Upper lobe of left lung (tissue), 6 donors: Measurements from ENCODE around the gene INPP4B. TPM values are rescaled to one million over a fixed set of nuclear protein-coding genes. Genes with fewer than 3 reads are reported as not detected.

Source experiments
- ATAC-seq, 2 donors: fragments of 200-7000 bp; cut with Tn5 transposase; one replicate each; pipeline ENCODE4 v1.9.1; 2022; ENCODE audit warnings: mild to moderate bottlenecking in 2 of 2, moderate library complexity in 2 of 2; ENCODE audit not compliant: low FRiP score in 2 of 2
- DNase-seq, 2 donors: peaks; one replicate each; pipeline ENCODE4 v3.0.0-alpha.2; 2019 to 2020
- H3K27ac ChIP-seq, 4 donors: fragments of 200-600 bp; sonication (generic); one replicate each; pipeline ENCODE4 v1.5.1; 2016 to 2019
- H3K27me3 ChIP-seq, 4 donors: fragments of 200-600 bp; sonication (generic); one replicate each; pipeline ENCODE4 v1.5.1; 2017 to 2019
- H3K36me3 ChIP-seq, 4 donors: fragments of 200-600 bp; sonication (generic); one replicate each; pipeline ENCODE4 v1.5.1; 2016 to 2019
- H3K4me1 ChIP-seq, 4 donors: fragments of 200-600 bp; sonication (generic); one replicate each; pipeline ENCODE4 v1.5.1; 2018 to 2019
- H3K4me3 ChIP-seq, 4 donors: fragments of 200-600 bp; sonication (generic); one replicate each; pipeline ENCODE4 v1.5.1; 2017 to 2019; ENCODE audit warnings: mild to moderate bottlenecking in 2 of 4, moderate library complexity in 1 of 4
- H3K9me3 ChIP-seq, 4 donors: fragments of 200-600 bp; sonication (generic); one replicate each; pipeline ENCODE4 v1.5.1; 2018 to 2019
- EP300 ChIP-seq, 4 donors: sonication (generic); formaldehyde crosslinking; IDR thresholded peaks; one replicate each; pipeline ENCODE4 v1.5.1; 2017; ENCODE audit warnings: antibody characterized with exemption in 4 of 4, control low read depth in 2 of 4
- POLR2A ChIP-seq, 4 donors: fragments of 450-650 bp; IDR thresholded peaks; one replicate each; pipeline ENCODE4 v1.5.1; 2016 to 2017; ENCODE audit warnings: antibody characterized with exemption in 4 of 4, mild to moderate bottlenecking in 2 of 4
- POLR2AphosphoS5 ChIP-seq, 2 donors: sonication (generic); formaldehyde crosslinking; IDR thresholded peaks; one replicate each; pipeline ENCODE4 v1.5.1; 2017; ENCODE audit warnings: antibody characterized with exemption in 2 of 2
- WGBS, 2 donors: methylation state at CpG; one replicate each; pipeline ENCODE4 v1.1.5; 2017 to 2018; 5-methylcytosine and 5-hydroxymethylcytosine counted together
- total RNA-seq, 6 donors: library from RNA; depleted of rRNA in 4 of 6; stranded (reverse); fragments of >200 nt in 4 of 6; gene quantifications; one replicate each; pipeline versions ENCODE4 v1.1.0 to v1.2.1, GENCODE V29; 2016 to 2021
- TF ChIP-seq, protein P1 (sequence below), 6 experiments: fragments of 450-650 bp in 4 of 6; fragments of 200-600 bp in 2 of 6; sonication (generic) in 2 of 6; IDR thresholded peaks; one replicate each; pipeline ENCODE4 v1.5.1; 2016 to 2019; ENCODE audit warnings: antibody characterized with exemption in 6 of 6
- donor health status: DM: no; HTN: no; CAD: no; lungs with moderate emphysema.
- donor health status: DM: no; HTN: yes; CAD: no; lungs with severe emphysema.

The INPP4B gene
- total RNA-seq, 6 donors from 2014 or later: 4.7 to 31.4 (median 10.4) TPM

DNA sequence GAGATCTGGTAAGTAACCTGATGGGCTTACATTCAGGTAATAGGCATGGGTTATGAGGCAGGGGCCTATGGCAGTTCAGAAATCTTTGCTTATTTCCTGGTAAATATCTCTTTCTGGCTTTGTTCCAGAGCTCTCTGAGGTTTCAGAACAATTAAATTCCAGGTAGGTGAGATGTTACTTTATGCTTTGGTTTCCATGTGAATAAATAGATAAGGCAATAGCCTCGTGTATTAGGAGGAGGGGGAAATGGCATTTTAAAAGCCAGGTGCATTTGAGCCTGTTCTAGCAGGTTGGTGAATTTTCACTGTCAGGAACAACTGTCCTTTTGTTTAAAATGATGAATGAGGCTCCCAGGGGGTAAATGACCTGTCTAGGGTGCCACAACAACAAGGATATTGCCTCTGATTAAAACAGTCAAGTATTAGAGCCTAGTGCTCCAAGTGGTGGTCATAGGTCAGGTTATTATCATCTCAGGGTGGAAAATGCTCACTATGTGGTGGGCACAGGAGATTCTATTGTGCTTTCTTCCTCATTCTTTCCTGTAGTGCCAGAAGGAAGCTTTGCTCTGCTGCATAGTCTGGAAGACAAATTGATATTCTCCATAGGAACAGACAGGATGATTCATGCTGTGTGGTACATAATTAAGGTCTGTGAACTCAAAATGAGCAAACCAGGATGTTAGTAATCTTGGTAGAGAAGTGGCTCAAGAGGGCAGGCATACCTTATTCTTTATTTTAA, 296.2 kb downstream of the INPP4B start:
- H3K9me3 ChIP-seq: no peaks in the 10 kb centered on the region
- H3K27me3 ChIP-seq: no peaks in the 10 kb centered on the region
- no peak overlapping the region for H3K4me3 ChIP-seq
- TF ChIP-seq POLR2A (IDR thresholded peaks at IDR 0.05) (no peak), EP300 (IDR thresholded peaks at IDR 0.05) (no peak), POLR2AphosphoS5 (IDR thresholded peaks at IDR 0.05) (no peak)
- TF ChIP-seq, protein P1, sequence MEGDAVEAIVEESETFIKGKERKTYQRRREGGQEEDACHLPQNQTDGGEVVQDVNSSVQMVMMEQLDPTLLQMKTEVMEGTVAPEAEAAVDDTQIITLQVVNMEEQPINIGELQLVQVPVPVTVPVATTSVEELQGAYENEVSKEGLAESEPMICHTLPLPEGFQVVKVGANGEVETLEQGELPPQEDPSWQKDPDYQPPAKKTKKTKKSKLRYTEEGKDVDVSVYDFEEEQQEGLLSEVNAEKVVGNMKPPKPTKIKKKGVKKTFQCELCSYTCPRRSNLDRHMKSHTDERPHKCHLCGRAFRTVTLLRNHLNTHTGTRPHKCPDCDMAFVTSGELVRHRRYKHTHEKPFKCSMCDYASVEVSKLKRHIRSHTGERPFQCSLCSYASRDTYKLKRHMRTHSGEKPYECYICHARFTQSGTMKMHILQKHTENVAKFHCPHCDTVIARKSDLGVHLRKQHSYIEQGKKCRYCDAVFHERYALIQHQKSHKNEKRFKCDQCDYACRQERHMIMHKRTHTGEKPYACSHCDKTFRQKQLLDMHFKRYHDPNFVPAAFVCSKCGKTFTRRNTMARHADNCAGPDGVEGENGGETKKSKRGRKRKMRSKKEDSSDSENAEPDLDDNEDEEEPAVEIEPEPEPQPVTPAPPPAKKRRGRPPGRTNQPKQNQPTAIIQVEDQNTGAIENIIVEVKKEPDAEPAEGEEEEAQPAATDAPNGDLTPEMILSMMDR (IDR thresholded peaks at IDR 0.05): no peak
- H3K36me3 ChIP-seq: no peaks in the 10 kb centered on the region
- no peak for ATAC-seq
- 29 to 50% methylated on average over 1 of the region's 1 CpG for WGBS, 2 donors
- no peak for DNase-seq
- no peaks in the 10 kb centered on the region for H3K4me1 ChIP-seq
- H3K27ac ChIP-seq: no peak overlapping the region

DNA sequence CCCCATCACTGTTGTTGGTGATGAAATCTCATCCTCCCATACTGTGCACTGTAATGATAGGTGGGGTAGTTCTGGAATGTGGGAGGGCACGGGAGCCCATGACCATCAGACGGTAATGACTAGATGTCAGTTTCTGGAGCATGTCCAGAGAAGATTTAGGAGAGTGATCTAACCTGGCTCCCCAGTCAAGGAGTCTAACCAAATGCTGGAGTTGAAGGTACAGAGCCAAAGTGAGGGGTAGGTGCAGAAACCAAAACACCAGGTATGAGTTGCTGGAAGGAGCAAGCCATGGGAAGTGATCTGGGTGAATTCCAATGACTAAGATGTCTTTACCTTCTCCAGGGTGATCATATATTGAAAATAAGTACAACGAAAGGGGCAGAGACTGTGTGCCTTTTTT, 296.9 kb downstream of the INPP4B start:
- ATAC-seq (no peak), DNase-seq (no peak)
- Histone ChIP-seq H3K4me1 (no peaks in the 10 kb centered on the region), H3K36me3 (no peaks in the 10 kb centered on the region), H3K27me3 (no peaks in the 10 kb centered on the region), H3K9me3 (no peaks in the 10 kb centered on the region), H3K27ac (no peak overlapping the region), H3K4me3 (no peak overlapping the region)
- TF ChIP-seq EP300 (IDR thresholded peaks at IDR 0.05) (no peak), POLR2A (IDR thresholded peaks at IDR 0.05) (no peak), POLR2AphosphoS5 (IDR thresholded peaks at IDR 0.05) (no peak)
- TF ChIP-seq, protein P1 (IDR thresholded peaks at IDR 0.05): no peak
- WGBS, 2 donors: 91 to 94% methylated on average over 3 of the region's 3 CpGs

DNA sequence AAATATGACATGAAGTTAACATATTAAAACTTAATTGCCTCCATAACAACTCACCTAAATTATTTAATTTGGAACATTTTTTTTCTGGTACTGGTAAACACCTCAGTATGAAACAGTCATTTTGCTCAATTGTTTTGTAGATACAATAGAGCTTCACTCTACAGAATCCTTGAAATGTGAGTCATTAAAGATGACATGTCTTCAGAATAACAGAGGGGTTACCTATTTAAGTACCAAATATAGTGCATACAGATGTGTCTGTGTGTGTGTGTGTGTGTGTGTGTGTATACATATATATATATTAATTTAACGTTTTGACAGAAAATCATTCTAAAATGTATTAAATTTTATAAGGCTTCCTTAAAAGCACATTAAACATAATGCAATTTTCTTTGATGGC, 297.6 kb downstream of the INPP4B start:
- Histone ChIP-seq H3K4me3 (no peak overlapping the region), H3K9me3 (no peaks in the 10 kb centered on the region), H3K27ac (no peak overlapping the region), H3K27me3 (no peaks in the 10 kb centered on the region), H3K4me1 (no peaks in the 10 kb centered on the region), H3K36me3 (no peaks in the 10 kb centered on the region)
- ATAC-seq (no peak), DNase-seq (no peak)
- no peak for TF ChIP-seq POLR2AphosphoS5 (IDR thresholded peaks at IDR 0.05)
- WGBS, 2 donors: 3 to 56% methylated on average over 1 of the region's 1 CpG

DNA sequence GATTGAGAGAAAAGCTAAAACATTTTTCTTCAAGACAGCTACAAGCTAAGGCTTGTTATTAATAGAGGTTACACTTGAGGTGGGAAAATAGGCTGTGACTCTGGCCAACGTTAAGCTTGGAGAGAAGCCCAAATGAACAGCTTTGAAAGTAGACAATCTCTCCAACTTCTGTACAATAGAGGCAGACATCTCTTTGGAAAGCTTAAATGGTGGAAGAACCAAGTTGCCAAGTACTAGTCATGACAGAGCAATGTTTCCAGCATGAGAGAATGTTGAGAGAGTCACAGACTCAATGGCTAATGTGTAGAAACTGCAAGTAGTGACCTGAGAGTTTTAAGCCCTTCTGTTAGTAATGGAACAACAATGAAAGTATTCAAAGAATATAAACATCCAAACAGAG, 298.1 kb downstream of the INPP4B start:
- TF ChIP-seq POLR2AphosphoS5 (IDR thresholded peaks at IDR 0.05) (no peak), POLR2A (IDR thresholded peaks at IDR 0.05) (no peak), EP300 (IDR thresholded peaks at IDR 0.05) (no peak)
- TF ChIP-seq, protein P1 (IDR thresholded peaks at IDR 0.05): no peak
- no peak for DNase-seq
- Histone ChIP-seq H3K4me3 (no peak overlapping the region), H3K36me3 (no peaks in the 10 kb centered on the region), H3K9me3 (no peaks in the 10 kb centered on the region), H3K4me1 (no peaks in the 10 kb centered on the region), H3K27me3 (no peaks in the 10 kb centered on the region), H3K27ac (no peak overlapping the region)
- 21 to 24% methylated on average over 1 of the region's 1 CpG for WGBS, 2 donors
- ATAC-seq: no peak

DNA sequence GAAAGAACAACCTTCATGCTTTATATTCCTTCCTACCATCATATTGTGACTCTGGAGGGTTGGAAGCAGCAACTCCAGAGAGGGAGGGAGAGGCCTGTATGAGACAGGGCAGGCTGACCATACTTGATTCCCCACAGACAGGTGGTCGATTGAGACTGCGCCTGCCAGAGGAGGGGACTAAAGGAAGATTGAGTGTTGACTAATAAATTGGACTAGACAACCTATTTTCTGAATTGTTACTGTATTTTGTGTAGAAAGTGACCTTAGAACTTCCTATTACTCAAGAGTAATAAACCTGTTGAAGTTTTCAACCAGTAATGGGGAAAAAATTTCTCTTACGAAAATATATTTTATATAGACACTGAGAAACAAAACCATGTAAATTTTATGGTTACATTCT, 301.5 kb downstream of the INPP4B start:
- WGBS, 2 donors: 93 to 96% methylated on average over 3 of the region's 3 CpGs
- Histone ChIP-seq H3K4me3 (no peak overlapping the region), H3K27me3 (no peaks in the 10 kb centered on the region), H3K9me3 (no peaks in the 10 kb centered on the region), H3K27ac (no peak overlapping the region), H3K36me3 (no peaks in the 10 kb centered on the region), H3K4me1 (no peaks in the 10 kb centered on the region)
- TF ChIP-seq EP300 (IDR thresholded peaks at IDR 0.05): no peak
- no peak for TF ChIP-seq POLR2AphosphoS5 (IDR thresholded peaks at IDR 0.05)
- TF ChIP-seq POLR2A (IDR thresholded peaks at IDR 0.05): no peak
- ATAC-seq: no peak
- no peak for DNase-seq

DNA sequence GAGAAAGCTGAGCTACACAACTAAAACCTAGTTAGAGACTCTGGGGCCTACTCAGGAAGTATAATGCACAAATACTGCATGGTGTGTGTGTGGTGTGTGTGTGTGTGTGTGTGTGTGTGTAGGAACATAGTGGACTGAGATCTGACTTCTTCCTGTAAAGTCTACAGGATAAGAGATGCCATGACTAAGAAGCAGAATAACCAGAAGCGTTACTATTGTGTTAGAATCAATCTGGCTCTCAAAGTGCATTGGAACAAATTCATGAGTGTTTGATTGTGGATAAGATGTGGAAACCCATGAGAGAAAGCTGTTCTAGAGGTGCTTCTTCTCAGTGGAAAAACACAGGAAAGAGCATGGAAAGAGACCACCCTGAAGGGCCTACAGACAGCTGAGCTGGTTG, 302.1 kb downstream of the INPP4B start:
- Histone ChIP-seq H3K4me1 (no peaks in the 10 kb centered on the region), H3K36me3 (no peaks in the 10 kb centered on the region), H3K27me3 (no peaks in the 10 kb centered on the region), H3K9me3 (no peaks in the 10 kb centered on the region), H3K4me3 (no peak overlapping the region), H3K27ac (no peak overlapping the region)
- TF ChIP-seq POLR2AphosphoS5 (IDR thresholded peaks at IDR 0.05) (no peak), EP300 (IDR thresholded peaks at IDR 0.05) (no peak), POLR2A (IDR thresholded peaks at IDR 0.05) (no peak)
- TF ChIP-seq, protein P1 (IDR thresholded peaks at IDR 0.05): no peak
- DNase-seq (no peak), ATAC-seq (no peak)
- WGBS, 2 donors: 88 to 95% methylated on average over 1 of the region's 1 CpG
